ENCODE measurements around the gene TBC1D13.

The TBC1D13 gene

GRCh38 chr9:128798896-128799295 lies 11.8 kb downstream of the TBC1D13 start:
- no peak overlapping the region for H3K27ac ChIP-seq
- no peak overlapping the region for H3K9ac ChIP-seq
- H3K36me3 ChIP-seq: peaks cover 90% of the 10 kb centered on the region
- peaks cover 7% of the 10 kb centered on the region; the same call in 1 of the 2 replicates for H4K20me1 ChIP-seq
- no peak overlapping the region for H3K4me2 ChIP-seq
- no peaks in the 10 kb centered on the region for H3K27me3 ChIP-seq
- TF ChIP-seq Cebpa-rat (IDR thresholded peaks at IDR 0.05): no peak
- no peaks in the 10 kb centered on the region for H3K9me3 ChIP-seq
- no peak overlapping the region for H3K4me3 ChIP-seq
- no peaks in the 10 kb centered on the region for H3K4me1 ChIP-seq

- peaks cover 90% of the 10 kb centered on the region for H3K36me3 ChIP-seq
- H3K9me3 ChIP-seq: no peaks in the 10 kb centered on the region
Measured at GRCh38 chr9:128800061-128800460, 13.0 kb downstream of the TBC1D13 start.

GRCh38 chr9:128802482-128802881 lies 15.4 kb downstream of the TBC1D13 start:
- H3K36me3 ChIP-seq: peaks cover 96% of the 10 kb centered on the region
- no peaks in the 10 kb centered on the region for H3K9me3 ChIP-seq
- H3K4me2 ChIP-seq: no peak overlapping the region
- H3K9ac ChIP-seq: no peak overlapping the region
- no peak for TF ChIP-seq Cebpa-rat (IDR thresholded peaks at IDR 0.05)
- H4K20me1 ChIP-seq: 0 out of 2 replicates have a peak, but pooled peaks cover 7% of the 10 kb centered on the region
- H3K27ac ChIP-seq: no peak overlapping the region
- H3K4me1 ChIP-seq: no peaks in the 10 kb centered on the region
- H3K27me3 ChIP-seq: no peaks in the 10 kb centered on the region
- no peak overlapping the region for H3K4me3 ChIP-seq

More at GRCh38 chr9:128800061-128800460, 13.0 kb downstream of the TBC1D13 start:
- TF ChIP-seq Cebpa-rat (IDR thresholded peaks at IDR 0.05): no peak
- 0 out of 2 replicates have a peak, but pooled peaks cover 3% of the 10 kb centered on the region for H4K20me1 ChIP-seq
- H3K4me3 ChIP-seq: no peak overlapping the region
- no peaks in the 10 kb centered on the region for H3K4me1 ChIP-seq
- H3K27ac ChIP-seq: no peak overlapping the region
- no peaks in the 10 kb centered on the region for H3K27me3 ChIP-seq
- no peak overlapping the region for H3K9ac ChIP-seq
- H3K4me2 ChIP-seq: no peak overlapping the region

GRCh38 chr9:128805661-128806060 lies 18.6 kb downstream of the TBC1D13 start:
- no peak overlapping the region for H3K27ac ChIP-seq
- no peak overlapping the region for H3K9ac ChIP-seq
- H4K20me1 ChIP-seq: 0 out of 2 replicates have a peak, but pooled peaks cover 7% of the 10 kb centered on the region
- no peaks in the 10 kb centered on the region for H3K4me1 ChIP-seq
- H3K4me2 ChIP-seq: no peak overlapping the region
- H3K27me3 ChIP-seq: no peaks in the 10 kb centered on the region
- peaks cover 91% of the 10 kb centered on the region for H3K36me3 ChIP-seq
- no peak overlapping the region for H3K4me3 ChIP-seq
- TF ChIP-seq Cebpa-rat (IDR thresholded peaks at IDR 0.05): no peak
- no peaks in the 10 kb centered on the region for H3K9me3 ChIP-seq

GRCh38 chr9:128807827-128808226 lies 20.8 kb downstream of the TBC1D13 start:
- Histone ChIP-seq H4K20me1 (0 out of 2 replicates have a peak, but pooled peaks cover 7% of the 10 kb centered on the region), H3K4me1 (no peaks in the 10 kb centered on the region), H3K36me3 (peaks cover 74% of the 10 kb centered on the region), H3K9ac (no peak overlapping the region), H3K9me3 (no peaks in the 10 kb centered on the region), H3K27ac (no peak overlapping the region), H3K27me3 (no peaks in the 10 kb centered on the region), H3K4me2 (no peak overlapping the region), H3K4me3 (no peak overlapping the region)
- no peak for TF ChIP-seq Cebpa-rat (IDR thresholded peaks at IDR 0.05)

GRCh38 chr9:128808543-128808942 lies 21.5 kb downstream of the TBC1D13 start:
- H3K36me3 ChIP-seq: peaks cover 67% of the 10 kb centered on the region
- 0 out of 2 replicates have a peak, but pooled peaks cover 7% of the 10 kb centered on the region for H4K20me1 ChIP-seq
- TF ChIP-seq Cebpa-rat (IDR thresholded peaks at IDR 0.05): no peak

GRCh38 chr9:128809036-128809599 lies 22.1 kb downstream of the TBC1D13 start:
- peaks cover 61% of the 10 kb centered on the region for H3K36me3 ChIP-seq
- H3K27ac ChIP-seq: no peak overlapping the region
- H3K4me1 ChIP-seq: no peaks in the 10 kb centered on the region
- no peak overlapping the region for H3K4me3 ChIP-seq
- 0 out of 2 replicates have a peak, but pooled peaks cover 7% of the 10 kb centered on the region for H4K20me1 ChIP-seq
- H3K9ac ChIP-seq: no peak overlapping the region
- H3K27me3 ChIP-seq: no peaks in the 10 kb centered on the region
- H3K9me3 ChIP-seq: no peaks in the 10 kb centered on the region
- H3K4me2 ChIP-seq: no peak overlapping the region
- TF ChIP-seq Cebpa-rat (IDR thresholded peaks at IDR 0.05): no peak

More at GRCh38 chr9:128808543-128808942, 21.5 kb downstream of the TBC1D13 start:
- Histone ChIP-seq H3K27me3 (no peaks in the 10 kb centered on the region), H3K27ac (no peak overlapping the region), H3K4me1 (no peaks in the 10 kb centered on the region), H3K9me3 (no peaks in the 10 kb centered on the region), H3K9ac (no peak overlapping the region), H3K4me3 (no peak overlapping the region), H3K4me2 (no peak overlapping the region)

- peaks cover 54% of the 10 kb centered on the region for H3K36me3 ChIP-seq
- H3K9ac ChIP-seq: no peak overlapping the region
- TF ChIP-seq Cebpa-rat (IDR thresholded peaks at IDR 0.05): no peak
- 0 out of 2 replicates have a peak, but pooled peaks cover 6% of the 10 kb centered on the region for H4K20me1 ChIP-seq
- no peaks in the 10 kb centered on the region for H3K9me3 ChIP-seq
- H3K27ac ChIP-seq: no peak overlapping the region
- H3K4me3 ChIP-seq: no peak overlapping the region
- no peak overlapping the region for H3K4me2 ChIP-seq
- H3K27me3 ChIP-seq: no peaks in the 10 kb centered on the region
- no peaks in the 10 kb centered on the region for H3K4me1 ChIP-seq
Measured at GRCh38 chr9:128809831-128810230, 22.8 kb downstream of the TBC1D13 start.

- Histone ChIP-seq H3K4me3 (no peak overlapping the region), H3K27me3 (no peaks in the 10 kb centered on the region), H3K4me1 (no peaks in the 10 kb centered on the region), H3K9me3 (no peaks in the 10 kb centered on the region), H3K36me3 (peaks cover 43% of the 10 kb centered on the region), H4K20me1 (no peaks in the 10 kb centered on the region), H3K27ac (no peak overlapping the region), H3K9ac (no peak overlapping the region), H3K4me2 (no peak overlapping the region)
- no peak for TF ChIP-seq Cebpa-rat (IDR thresholded peaks at IDR 0.05)
Measured at GRCh38 chr9:128810873-128811272, 23.8 kb downstream of the TBC1D13 start.

- Histone ChIP-seq H3K4me1 (peaks cover 27% of the 10 kb centered on the region), H3K9me3 (no peaks in the 10 kb centered on the region), H3K27me3 (no peaks in the 10 kb centered on the region), H3K9ac (peak within 1 kb of the TSS; percentile 83), H3K4me2 (peak within 1 kb of the TSS; percentile 98), H3K4me3 (peak within 1 kb of the TSS; percentile 77), H3K36me3 (peaks cover 29% of the 10 kb centered on the region), H3K27ac (peak within 1 kb of the TSS; percentile 83), H4K20me1 (peaks cover 41% of the 10 kb centered on the region)
- no peak for TF ChIP-seq Cebpa-rat (IDR thresholded peaks at IDR 0.05)
Measured at GRCh38 chr9:128818099-128818838, 31.2 kb downstream of the TBC1D13 start, which contains the start of gene ENDOG. TSS of gene ENDOG (plus strand) at chr9:128818500. CDS start at chr9:128818685, 185 bp downstream.

Data from BLaER1 (cell line).